Left ventricle myocardium inferior (tissue), 1 donor: ENCODE measurements around the gene TIAM2. TPM values are rescaled to one million over a fixed set of nuclear protein-coding genes. Genes with fewer than 3 reads are reported as not detected.

ENCODE experiments used
- DNase-seq: peaks from one replicate; pipeline ENCODE4 v3.0.0-alpha.2; 2020
- H3K27ac ChIP-seq: fragments of 200-600 bp; replicated peaks from 2 replicates; pipeline ENCODE4 v1.8.0; 2021
- H3K27me3 ChIP-seq: fragments of 200-600 bp; 2 replicates; pipeline ENCODE4 v1.8.0; 2021; ENCODE audit warnings: low read depth
- H3K36me3 ChIP-seq: fragments of 200-600 bp; 2 replicates; pipeline ENCODE4 v1.8.0; 2021
- H3K4me1 ChIP-seq: fragments of 200-600 bp; 2 replicates; pipeline ENCODE4 v1.8.0; 2021
- H3K4me3 ChIP-seq: fragments of 200-600 bp; 2 replicates; pipeline ENCODE4 v1.8.0; 2021; ENCODE audit warnings: mild to moderate bottlenecking, moderate library complexity
- H3K9me3 ChIP-seq: fragments of 200-600 bp; replicated peaks from 2 replicates; pipeline ENCODE4 v1.8.0; 2021
- intact Hi-C: fragments of 100-400 bp; cut with micrococcal nuclease; formaldehyde crosslinking; loops from one replicate; pipeline ENCODE4 v1.11.0; 2022
- total RNA-seq: library from RNA; stranded (reverse); fragmentation: NEBNext Ultra II Directional; extraction: Animal tissue kit (Norgen Biotek cat#: 25700); gene quantifications from one replicate; pipeline ENCODE4 v1.2.1, GENCODE V29; 2021
- TF ChIP-seq, protein P1 (sequence below): fragments of 200-600 bp; IDR thresholded peaks from 2 replicates; pipeline ENCODE4 v1.8.0; 2021; ENCODE audit warnings: antibody characterized with exemption, mild to moderate bottlenecking, borderline replicate concordance
- donor health status: DM: no; HTN: yes; CAD: no; lungs with severe emphysema.

The TIAM2 gene
- total RNA-seq, 1 donor from 2014 or later, result 12.0 TPM

GRCh38 chr6:155040901-155041650 is 46.0 kb downstream of the TIAM2 start:
- no peak overlapping the region for H3K4me3 ChIP-seq
- no peaks in the 10 kb centered on the region for H3K4me1 ChIP-seq
- no peak for DNase-seq
- H3K27ac ChIP-seq, result no peak overlapping the region
- H3K27me3 ChIP-seq, result no peaks in the 10 kb centered on the region
- TF ChIP-seq, protein P1, sequence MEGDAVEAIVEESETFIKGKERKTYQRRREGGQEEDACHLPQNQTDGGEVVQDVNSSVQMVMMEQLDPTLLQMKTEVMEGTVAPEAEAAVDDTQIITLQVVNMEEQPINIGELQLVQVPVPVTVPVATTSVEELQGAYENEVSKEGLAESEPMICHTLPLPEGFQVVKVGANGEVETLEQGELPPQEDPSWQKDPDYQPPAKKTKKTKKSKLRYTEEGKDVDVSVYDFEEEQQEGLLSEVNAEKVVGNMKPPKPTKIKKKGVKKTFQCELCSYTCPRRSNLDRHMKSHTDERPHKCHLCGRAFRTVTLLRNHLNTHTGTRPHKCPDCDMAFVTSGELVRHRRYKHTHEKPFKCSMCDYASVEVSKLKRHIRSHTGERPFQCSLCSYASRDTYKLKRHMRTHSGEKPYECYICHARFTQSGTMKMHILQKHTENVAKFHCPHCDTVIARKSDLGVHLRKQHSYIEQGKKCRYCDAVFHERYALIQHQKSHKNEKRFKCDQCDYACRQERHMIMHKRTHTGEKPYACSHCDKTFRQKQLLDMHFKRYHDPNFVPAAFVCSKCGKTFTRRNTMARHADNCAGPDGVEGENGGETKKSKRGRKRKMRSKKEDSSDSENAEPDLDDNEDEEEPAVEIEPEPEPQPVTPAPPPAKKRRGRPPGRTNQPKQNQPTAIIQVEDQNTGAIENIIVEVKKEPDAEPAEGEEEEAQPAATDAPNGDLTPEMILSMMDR, result no peak
- no peaks in the 10 kb centered on the region for H3K36me3 ChIP-seq
- intact Hi-C loops, result no loop called here
- H3K9me3 ChIP-seq, result no peaks in the 10 kb centered on the region

DNA sequence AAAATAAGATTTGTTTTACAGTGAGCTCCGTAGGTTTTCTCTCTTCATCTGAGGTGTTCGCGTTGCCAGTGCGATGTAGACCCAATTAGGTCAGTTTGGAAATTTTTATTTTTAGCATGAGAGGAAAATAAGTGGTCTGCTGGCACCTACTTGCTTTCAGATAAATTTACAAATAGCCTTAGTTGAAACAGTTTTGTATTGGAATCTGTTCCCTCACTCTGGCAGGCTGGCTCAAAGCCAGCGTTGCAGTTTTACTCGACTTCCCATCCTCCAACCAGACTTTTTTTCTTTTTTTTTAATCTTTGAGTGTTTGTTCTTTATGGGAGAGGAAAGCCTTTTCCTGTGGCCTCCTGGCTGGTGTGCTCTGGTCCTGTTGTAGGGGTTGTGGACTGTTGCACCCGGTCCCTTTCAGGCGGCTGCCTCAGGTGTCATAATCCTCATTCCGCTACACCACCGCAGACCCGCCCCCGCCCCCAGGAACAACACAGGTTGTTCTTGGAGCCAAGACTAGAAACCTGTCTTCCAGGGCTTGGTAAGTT is 46.7 kb downstream of the TIAM2 start:
- Histone ChIP-seq H3K4me1 (no peaks in the 10 kb centered on the region), H3K27ac (no peak overlapping the region), H3K9me3 (no peaks in the 10 kb centered on the region), H3K4me3 (no peak overlapping the region), H3K36me3 (no peaks in the 10 kb centered on the region), H3K27me3 (peaks cover 4% of the 10 kb centered on the region)
- no peak for DNase-seq
- TF ChIP-seq, protein P1, result no peak
- intact Hi-C loops, result no loop called here

DNA sequence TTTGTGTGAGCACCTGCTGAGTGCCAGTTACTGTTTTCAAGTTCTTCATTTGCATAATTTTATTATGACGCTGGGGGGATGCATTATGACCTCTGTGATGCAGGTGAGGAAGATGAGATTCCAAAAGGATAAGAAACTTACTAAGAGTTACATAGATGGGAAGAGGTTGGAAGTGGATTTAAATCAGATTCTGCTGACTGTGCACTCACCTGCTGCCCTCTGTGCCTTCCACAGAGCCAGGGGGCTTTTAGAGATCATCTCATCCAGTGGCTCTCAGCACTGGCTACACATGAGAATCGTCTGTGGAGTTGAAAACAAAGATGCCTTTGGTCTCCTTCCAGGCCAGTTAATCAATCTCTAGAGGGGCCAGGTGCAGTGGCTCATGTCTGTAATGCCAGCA is 47.9 kb downstream of the TIAM2 start:
- H3K9me3 ChIP-seq, result no peaks in the 10 kb centered on the region
- no peak overlapping the region for H3K27ac ChIP-seq
- H3K36me3 ChIP-seq, result no peaks in the 10 kb centered on the region
- intact Hi-C loops, result no loop called here
- peaks cover 4% of the 10 kb centered on the region for H3K27me3 ChIP-seq
- TF ChIP-seq, protein P1, result no peak
- no peaks in the 10 kb centered on the region for H3K4me1 ChIP-seq
- DNase-seq, result no peak
- H3K4me3 ChIP-seq, result no peak overlapping the region

DNA sequence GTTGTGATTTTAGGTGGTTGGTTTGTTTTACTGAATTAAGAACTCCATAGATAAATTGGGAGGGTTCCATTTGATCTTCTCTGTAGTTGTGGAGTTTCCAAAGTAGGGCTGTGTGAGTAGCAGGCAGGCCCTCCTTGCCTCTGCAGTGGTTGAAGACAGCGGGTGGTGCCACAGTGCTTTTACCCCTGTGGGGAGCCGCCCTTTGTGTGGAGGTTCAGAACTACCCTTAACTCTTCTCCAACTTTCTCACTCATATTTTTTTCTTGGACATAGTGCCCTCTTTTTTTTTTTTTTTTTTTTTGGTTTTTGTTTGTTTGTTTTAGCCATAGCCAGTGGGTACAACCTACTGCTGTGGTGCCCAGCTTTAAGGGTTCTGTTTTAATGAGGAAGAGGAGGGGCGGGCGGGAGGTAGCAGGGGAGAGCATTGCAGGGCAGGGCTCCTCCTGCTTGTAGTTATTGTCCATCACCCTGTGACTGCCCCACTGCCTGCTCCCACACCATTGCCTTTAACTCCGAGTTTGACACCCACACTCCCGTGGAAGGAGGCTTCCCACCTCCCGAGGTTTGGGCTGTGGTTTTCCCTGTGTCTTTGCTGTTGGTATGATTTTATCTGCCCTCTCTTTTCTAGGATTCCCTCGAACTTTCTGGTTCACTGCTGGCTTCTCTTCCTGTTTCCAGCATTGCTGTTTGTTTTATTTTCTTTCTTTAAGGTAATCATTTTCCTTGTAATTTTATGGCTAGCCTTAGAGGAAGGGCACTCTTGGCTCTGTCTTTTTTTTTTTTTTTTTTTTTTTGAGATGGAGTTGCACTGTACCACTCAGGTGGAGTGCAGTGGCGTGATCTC is 50.7 kb downstream of the TIAM2 start:
- intact Hi-C loops, result no loop called here
- TF ChIP-seq, protein P1, result no peak
- Histone ChIP-seq H3K4me1 (no peaks in the 10 kb centered on the region), H3K27me3 (peaks cover 4% of the 10 kb centered on the region), H3K36me3 (no peaks in the 10 kb centered on the region), H3K4me3 (no peak overlapping the region), H3K27ac (no peak overlapping the region), H3K9me3 (no peaks in the 10 kb centered on the region)
- DNase-seq, result no peak

DNA sequence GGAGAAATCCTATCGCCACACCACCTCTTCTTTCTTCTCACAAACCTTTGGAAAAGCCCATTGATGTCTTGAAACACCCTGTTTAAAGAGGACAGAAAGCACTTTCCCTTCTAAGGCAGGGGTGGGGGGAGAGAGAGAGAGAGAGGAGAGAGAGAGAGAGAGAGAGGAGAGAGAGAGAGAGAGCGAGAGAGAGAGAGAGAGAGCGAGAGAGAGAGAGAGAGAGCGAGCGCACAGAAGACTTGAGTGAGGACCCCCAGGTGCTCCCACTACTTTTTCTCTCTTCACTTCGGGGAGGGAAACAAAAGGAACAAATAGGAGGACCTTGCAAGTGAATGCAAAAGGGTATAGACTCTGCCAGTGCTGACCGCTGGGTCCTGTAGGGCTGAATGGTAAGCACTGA is 52.4 kb downstream of the TIAM2 start:
- H3K27ac ChIP-seq, result no peak overlapping the region
- intact Hi-C loops, result no loop called here
- H3K4me3 ChIP-seq, result no peak overlapping the region
- no peaks in the 10 kb centered on the region for H3K36me3 ChIP-seq
- no peak for DNase-seq
- TF ChIP-seq, protein P1, result no peak
- H3K9me3 ChIP-seq, result no peaks in the 10 kb centered on the region
- no peaks in the 10 kb centered on the region for H3K4me1 ChIP-seq
- H3K27me3 ChIP-seq, result peaks cover 4% of the 10 kb centered on the region
